ENCODE results near the gene PACRG.
"Not testable (repeated sequence)": the region's sequence is repeated elsewhere in the genome, so short reads cannot be mapped to it uniquely, and the experiment has no call there.

The PACRG gene

GRCh38 chr6:163301726-163302635, 574.2 kb downstream of the PACRG start:
- DNase-seq = no peak

GRCh38 chr6:163302747-163303146, 575.0 kb downstream of the PACRG start:
- no peak for DNase-seq

DNA sequence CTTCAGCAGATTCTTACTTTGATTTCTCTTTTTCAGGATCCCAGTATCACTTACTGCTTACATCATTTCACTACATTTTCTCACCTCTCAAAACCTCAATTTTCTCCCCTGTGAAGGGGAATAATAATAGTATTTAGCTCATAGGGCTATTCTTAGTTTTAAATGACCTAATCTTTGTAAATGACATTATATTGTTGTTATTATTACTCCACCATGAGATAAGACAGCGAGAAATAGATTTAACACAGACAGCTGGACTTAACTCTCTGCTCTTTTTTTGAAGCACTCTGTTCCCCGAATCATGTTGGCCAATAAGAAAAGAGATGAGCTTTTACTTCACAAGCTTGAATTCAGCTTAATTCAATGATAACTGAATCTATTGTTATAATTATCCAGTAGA, 578.2 kb downstream of the PACRG start:
- DNase-seq = no peak

GRCh38 chr6:163308629-163309440, 581.1 kb downstream of the PACRG start:
- no peak for DNase-seq

GRCh38 chr6:163309491-163310026, 581.8 kb downstream of the PACRG start:
- no peak for DNase-seq

GRCh38 chr6:163310096-163310972, 582.6 kb downstream of the PACRG start:
- no peak for DNase-seq

DNA sequence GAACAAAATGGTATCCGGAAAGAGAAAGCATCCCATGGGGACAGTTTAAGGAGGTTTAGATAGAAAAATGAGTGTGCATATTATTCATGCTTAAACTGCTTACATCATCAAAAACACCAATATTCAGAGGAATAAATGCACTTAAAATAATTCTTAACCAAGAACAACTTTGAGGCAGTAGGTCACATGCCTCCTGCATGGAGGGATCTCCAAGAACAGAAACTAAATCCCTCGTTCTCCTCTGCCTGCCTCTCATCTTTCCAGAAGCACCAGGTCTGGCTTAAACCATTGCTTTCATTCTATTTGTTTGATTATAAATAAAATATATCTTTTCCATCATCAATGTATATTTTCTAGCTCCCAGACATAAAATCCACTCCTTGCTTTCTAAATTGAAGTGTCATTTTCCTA, 583.2 kb downstream of the PACRG start:
- no peak for DNase-seq

DNA sequence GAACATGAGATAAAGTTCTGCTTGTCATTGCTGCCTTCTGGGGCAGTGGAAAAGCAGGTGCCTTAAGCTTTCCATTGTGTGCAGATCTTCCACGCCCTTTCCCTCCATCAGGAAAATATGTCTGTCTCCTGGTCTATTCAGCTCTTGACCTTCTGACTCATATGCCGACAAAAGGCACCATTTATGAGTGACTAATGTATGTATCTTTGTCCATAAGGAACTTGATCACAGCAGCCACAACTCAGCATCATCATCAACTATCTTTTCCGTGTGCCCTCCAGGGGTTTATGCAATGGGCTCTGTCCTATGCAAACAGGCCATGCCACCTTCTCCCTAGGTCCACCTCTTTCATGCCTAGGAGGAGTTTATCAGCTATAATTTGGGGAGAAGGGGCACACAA, 584.1 kb downstream of the PACRG start:
- no peak for DNase-seq

GRCh38 chr6:163313566-163313965, 585.8 kb downstream of the PACRG start:
- DNase-seq = no peak

GRCh38 chr6:163313981-163314380, 586.2 kb downstream of the PACRG start:
- DNase-seq = no peak

DNA sequence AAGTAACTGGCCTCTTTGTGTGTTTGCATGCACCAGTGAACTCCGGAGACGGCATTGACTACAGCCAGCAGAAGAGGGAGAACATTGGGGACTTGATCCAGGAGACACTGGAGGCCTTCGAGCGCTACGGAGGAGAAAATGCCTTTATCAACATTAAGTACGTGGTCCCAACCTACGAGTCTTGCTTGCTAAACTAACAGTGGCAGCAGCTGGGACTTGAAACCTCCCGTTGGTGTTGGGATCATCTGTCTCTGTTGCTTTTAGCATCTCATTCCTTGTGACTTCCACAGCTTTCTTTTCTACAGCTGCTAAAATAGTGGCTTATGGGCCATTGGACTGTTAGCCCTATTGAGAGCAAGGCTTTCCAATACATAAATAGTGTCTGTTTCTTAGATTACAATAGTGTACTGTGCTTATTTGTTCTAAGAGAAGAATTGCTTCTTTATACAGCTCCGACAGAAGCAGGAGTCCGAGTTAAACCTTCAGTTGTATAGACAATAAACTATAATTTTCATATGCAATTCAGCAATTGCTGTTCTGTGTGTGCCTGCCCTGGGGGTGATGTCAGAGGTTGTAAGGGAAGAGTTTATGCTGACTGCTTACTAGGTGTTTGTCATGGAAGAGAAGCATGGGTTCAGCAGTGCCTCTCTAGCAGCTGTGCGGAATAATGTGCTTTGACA, 587.2 kb downstream of the PACRG start:
- DNase-seq = no peak

DNA sequence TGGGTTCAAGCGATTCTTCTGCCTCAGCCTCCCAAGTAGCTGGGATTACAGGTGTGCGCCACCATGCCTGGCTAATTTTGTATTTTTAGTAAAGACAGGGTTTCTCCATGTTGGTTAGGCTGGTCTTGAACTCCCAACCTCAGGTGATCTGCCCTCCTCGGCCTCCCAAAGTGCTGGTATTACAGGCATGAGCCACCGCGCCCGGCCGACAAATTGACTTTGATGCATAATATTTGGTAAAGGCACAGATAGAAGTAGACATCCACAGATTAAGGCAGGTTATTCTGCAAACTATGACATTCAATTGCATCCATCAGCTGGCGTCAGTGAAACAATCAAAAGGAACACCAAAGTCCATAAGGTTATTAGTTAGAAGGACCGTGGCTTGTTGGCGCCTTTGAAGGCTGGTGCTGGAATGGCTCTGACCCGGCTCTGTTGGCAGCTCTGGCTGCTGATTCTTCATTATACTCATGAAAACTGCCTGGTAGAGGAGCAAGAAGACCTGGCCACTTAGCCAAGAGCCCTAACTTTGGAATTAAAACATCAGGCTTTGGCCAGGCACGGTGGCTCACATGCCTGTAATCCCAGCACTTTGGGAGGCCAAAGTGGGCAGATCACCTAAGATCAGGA, 589.2 kb downstream of the PACRG start:
- DNase-seq = not testable (repeated sequence)

DNA sequence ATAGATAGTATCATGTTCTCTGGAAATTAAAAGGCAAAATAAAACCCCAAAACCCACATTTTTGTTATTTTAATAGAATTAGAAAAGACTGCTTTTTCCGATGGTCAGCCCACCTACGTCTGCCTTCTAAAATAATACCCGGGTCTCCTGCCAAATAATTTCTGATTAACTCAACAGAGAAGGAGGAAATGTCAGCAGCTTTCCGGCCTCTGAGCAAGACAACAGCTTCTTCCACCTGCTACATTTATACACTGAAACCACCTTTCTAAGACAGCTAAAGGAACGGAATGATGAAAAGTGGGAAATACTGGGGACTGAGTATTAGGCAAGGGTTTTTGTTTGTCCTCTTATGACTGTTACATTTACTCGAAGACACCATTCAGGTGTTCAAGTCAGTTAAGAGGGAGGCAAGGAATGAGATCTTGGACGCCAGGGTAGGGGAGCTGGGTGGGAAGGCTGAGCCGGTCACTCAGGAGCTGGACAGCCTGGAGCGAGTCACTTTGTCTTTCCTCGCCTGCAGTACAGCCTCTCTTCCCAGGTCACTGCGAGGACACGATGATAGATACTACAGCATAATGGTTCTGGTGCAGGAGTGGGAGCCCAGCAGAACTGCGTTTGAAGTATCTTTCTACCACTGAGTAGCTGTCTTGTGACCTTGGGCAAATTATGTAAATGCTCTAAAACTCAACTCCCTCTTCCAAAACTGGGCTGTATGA, 590.5 kb downstream of the PACRG start:
- DNase-seq = no peak

DNA sequence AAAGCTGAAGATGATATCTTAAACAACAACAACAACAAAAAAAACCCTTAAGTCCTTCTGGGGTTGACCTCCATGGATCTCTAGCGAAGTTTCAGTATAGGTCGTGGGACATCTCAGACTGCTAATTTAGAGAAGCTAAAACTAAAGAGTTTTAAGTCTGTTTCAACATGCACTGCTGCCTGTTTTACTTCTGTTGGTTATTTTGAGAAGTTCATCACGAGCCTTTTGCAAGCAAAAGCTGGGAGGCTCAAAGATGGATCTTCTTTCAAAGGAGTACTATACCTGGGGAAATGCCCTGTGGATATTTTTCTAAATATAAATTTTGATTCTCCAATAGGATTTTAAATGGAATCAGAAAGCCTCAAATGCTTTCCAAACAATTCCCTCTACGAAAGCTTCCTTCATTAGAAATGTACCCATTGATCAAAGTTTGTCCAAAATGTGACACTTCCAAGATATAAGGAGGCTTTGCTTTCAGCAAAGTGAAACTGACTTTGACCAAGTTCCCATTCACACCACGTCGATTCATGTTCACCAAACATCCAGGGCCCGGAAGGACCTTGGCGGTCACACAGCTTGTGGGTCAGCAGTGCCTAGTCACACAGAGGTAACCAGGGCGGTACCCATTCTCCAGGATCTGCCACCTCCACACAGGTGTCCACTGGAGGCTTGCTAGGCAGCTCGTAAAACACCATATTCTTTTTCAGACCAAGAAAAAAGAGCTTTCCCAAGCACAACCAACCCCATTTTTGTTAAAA, 592.0 kb downstream of the PACRG start:
- DNase-seq = no peak

GRCh38 chr6:163320402-163320801, 592.6 kb downstream of the PACRG start:
- no peak for DNase-seq

- no peak for DNase-seq
Measured at GRCh38 chr6:163320804-163321203, 593.0 kb downstream of the PACRG start.

DNA sequence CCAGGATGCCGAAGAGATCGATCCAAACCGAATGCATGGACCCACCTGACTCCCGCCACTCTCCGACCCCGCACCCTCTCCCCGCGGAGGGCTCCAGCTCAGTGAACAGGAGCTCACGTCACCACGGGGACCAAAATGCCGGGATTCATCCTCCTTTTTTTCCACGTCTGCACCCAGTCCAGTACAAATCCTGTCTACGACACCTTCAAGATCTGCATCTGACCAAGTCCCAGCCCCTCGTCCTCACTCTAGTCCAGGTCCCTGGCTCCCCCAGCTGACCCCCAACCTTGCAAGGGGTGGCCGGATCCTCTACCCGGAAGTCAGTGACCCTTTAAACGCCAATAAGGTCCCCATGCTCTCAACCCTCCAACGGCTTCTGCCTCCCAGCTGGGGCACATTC, 593.9 kb downstream of the PACRG start:
- no peak for DNase-seq

DNA sequence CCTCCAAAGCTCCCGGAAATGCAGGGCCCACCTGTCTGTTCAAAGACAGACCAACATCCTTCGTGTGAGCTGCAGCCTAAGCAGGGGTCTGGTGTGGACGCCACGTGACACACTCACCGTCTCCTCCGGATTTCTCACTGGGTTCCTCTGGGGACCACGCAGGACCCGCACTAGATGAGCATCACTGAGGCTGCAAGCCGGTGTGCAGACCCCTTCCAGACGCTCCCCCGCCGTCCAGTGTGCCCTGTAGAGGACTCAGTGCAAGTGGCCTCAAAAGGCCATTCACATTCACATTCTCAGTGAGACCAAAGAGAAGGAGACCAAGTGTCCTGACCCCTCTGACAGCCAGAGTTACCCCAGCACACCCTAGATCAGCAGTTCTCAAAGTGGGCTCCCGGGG, 595.5 kb downstream of the PACRG start:
- DNase-seq = no peak

DNA sequence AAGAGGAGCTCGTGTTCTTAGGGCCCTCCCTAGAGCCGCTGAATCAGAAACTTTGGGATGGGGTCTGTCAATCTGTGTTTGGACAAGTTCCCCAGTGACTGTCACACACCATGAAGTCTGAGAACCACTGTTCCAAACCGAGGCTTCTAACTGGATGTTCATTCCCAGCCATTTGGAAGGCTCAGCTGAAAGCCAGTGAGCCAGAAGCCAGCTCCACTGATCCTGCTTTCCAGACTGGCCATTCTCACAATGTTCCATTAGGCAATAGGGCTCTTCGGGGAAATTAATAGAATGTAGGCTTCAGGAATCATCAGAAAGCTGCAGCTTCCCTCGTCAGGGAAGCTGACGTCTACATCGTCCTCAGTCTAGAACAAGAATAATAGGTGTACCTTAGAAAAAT, 595.9 kb downstream of the PACRG start:
- DNase-seq = no peak

DNA sequence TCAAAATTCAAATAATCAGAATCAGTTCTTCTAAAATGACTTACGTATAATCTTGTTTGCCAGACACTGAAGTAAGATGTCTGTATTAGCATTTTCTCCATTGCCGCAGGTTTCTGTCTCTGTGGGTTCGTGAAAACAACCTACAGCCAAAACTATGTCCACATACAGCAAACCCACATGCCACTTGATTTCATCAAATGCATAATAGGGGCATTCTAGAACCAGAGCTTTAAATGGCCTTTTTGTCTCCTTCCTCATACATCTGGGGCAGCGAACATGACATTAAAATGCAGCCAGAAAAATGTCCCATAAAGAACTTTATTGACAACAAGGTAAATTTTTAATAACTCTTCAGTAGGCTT, 596.5 kb downstream of the PACRG start:
- DNase-seq = no peak
